ENCODE data around the gene C1orf159. TPM values are rescaled to one million over a fixed set of nuclear protein-coding genes. Genes with fewer than 3 reads are reported as not detected.

Gene C1orf159
- total and polyA plus RNA-seq, 3 donors from 2014 or later = 40.7 to 68.3 (median 50.7) TPM

- Histone ChIP-seq H3K27ac (no peak overlapping the region), H3K4me3 (no peak overlapping the region), H3K27me3 (no peaks in the 10 kb centered on the region), H3K36me3 (ENCODE audit: low read depth, missing control alignments) (no peaks in the 10 kb centered on the region), H3K9me3 (no peaks in the 10 kb centered on the region), H3K4me1 (peaks cover 13% of the 10 kb centered on the region)
- 87 to 89% methylated on average over 30 to 46 of the region's 50 CpGs for WGBS, 2 donors
- DNase-seq = no peak
- intact Hi-C loops (cut with DNase I; ENCODE audit: low total_unique reads) = no loop called here
- TF ChIP-seq POLR2A (IDR thresholded peaks at IDR 0.05) = no peak
- no peak for TF ChIP-seq CTCF (IDR thresholded peaks at IDR 0.05)
Measured at GRCh38 chr1:1055841-1056736, 59.8 kb downstream of the C1orf159 start.

GRCh38 chr1:1054971-1055370 is 60.9 kb downstream of the C1orf159 start:
- TF ChIP-seq POLR2A (IDR thresholded peaks at IDR 0.05) (no peak), CTCF (IDR thresholded peaks at IDR 0.05) (no peak)
- no peak for DNase-seq
- intact Hi-C loops (cut with DNase I; ENCODE audit: low total_unique reads) = no loop called here
- no peaks in the 10 kb centered on the region for H3K27me3 ChIP-seq
- H3K9me3 ChIP-seq = no peaks in the 10 kb centered on the region
- 84 to 88% methylated on average over 20 to 23 of the region's 23 CpGs for WGBS, 2 donors
- H3K36me3 ChIP-seq (ENCODE audit: low read depth, missing control alignments) = no peaks in the 10 kb centered on the region
- H3K4me3 ChIP-seq = no peak overlapping the region
- no peak overlapping the region for H3K27ac ChIP-seq
- peaks cover 12% of the 10 kb centered on the region for H3K4me1 ChIP-seq

GRCh38 chr1:1054099-1054700 is 61.7 kb downstream of the C1orf159 start:
- Histone ChIP-seq H3K4me3 (no peak overlapping the region), H3K9me3 (no peaks in the 10 kb centered on the region), H3K27ac (no peak overlapping the region), H3K4me1 (peaks cover 9% of the 10 kb centered on the region), H3K27me3 (no peaks in the 10 kb centered on the region), H3K36me3 (ENCODE audit: low read depth, missing control alignments) (no peaks in the 10 kb centered on the region)
- 89 to 100% methylated on average over 1 to 17 of the region's 18 CpGs for WGBS, 2 donors
- TF ChIP-seq POLR2A (IDR thresholded peaks at IDR 0.05) (no peak), CTCF (IDR thresholded peaks at IDR 0.05) (no peak)
- DNase-seq = no peak
- intact Hi-C loops (cut with DNase I; ENCODE audit: low total_unique reads) = no loop called here

GRCh38 chr1:1053682-1054081 is 62.2 kb downstream of the C1orf159 start:
- DNase-seq = no peak
- Histone ChIP-seq H3K36me3 (ENCODE audit: low read depth, missing control alignments) (no peaks in the 10 kb centered on the region), H3K27ac (no peak overlapping the region), H3K27me3 (no peaks in the 10 kb centered on the region), H3K9me3 (no peaks in the 10 kb centered on the region), H3K4me1 (peaks cover 6% of the 10 kb centered on the region), H3K4me3 (no peak overlapping the region)
- TF ChIP-seq CTCF (IDR thresholded peaks at IDR 0.05) (no peak), POLR2A (IDR thresholded peaks at IDR 0.05) (no peak)
- intact Hi-C loops (cut with DNase I; ENCODE audit: low total_unique reads) = no loop called here
- WGBS, 2 donors = 97% methylated on average over 9 to 18 of the region's 18 CpGs

Measured in testis (tissue), 3 donors.